ENCODE results near the gene A3GALT2. TPM values are rescaled to one million over a fixed set of nuclear protein-coding genes. Genes with fewer than 3 reads are reported as not detected.

The A3GALT2 gene
- total RNA-seq, 1 experiment from 2014 or later: not detected

DNA sequence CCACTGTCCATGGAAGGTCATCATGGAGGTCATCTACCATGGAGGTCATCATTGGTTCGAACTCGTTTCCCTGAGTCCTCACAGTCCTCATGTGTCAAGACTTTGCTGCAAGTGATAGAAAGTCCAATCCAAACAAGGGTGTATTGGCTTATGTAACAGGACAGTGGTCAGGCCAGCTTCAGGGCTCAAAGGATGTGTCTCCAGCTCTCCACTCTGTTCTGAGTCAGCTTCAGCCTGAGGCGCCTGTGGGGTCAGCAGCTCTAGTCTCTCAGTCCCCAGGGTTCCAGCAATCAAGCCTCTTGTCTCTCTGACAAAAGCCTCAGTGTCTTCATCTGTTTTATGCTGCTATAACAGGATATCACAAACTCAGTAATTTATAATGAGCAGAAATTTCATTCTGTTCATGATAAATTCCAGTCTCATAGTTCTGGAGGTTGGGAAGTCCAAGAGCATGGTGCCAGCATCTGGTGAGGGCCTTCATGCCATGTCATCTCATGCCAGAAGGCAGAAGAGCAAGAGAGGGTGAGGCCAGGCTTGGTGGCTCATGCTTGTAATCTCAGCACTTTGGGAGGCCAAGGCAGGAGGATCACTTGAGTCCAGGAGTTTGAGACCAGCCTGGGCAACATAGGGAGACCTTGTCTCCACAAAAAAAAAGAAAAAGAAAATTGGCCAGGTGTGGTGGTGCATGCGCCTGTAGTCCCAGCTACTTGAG lies 19.5 kb downstream of the A3GALT2 start:
- no peaks in the 10 kb centered on the region for H4K20me1 ChIP-seq (ENCODE audit: control insufficient read depth, insufficient read depth, insufficient read length)
- peaks cover 2% of the 10 kb centered on the region for H3K23me2 ChIP-seq (ENCODE audit: insufficient read length, low read depth, low read length, poor library complexity, severe bottlenecking)
- H2BK120ac ChIP-seq (ENCODE audit: low read depth, low read length, poor library complexity, severe bottlenecking): no peak overlapping the region
- no peak overlapping the region for H2AK5ac ChIP-seq (ENCODE audit: insufficient read length, low read length)
- no peak overlapping the region for H2BK5ac ChIP-seq (ENCODE audit: insufficient read length, low read length)
- no peaks in the 10 kb centered on the region for H3K9me3 ChIP-seq (ENCODE audit: control insufficient read depth, low read depth, low read length)
- H2AFZ ChIP-seq (ENCODE audit: low read length): no peak overlapping the region
- H3K4me2 ChIP-seq (ENCODE audit: insufficient read depth, insufficient read length, low read length): no peak overlapping the region
- H3K14ac ChIP-seq (ENCODE audit: insufficient read depth, low read length): no peak overlapping the region
- H3K9me3 Mint-ChIP-seq: peaks cover 0 to 4% of the 10 kb centered on the region in 2 experiments; a peak in 3 of 5 replicates
- no peak for DNase-seq
- H3K4me1 Mint-ChIP-seq: peaks cover 9 to 20% of the 10 kb centered on the region in 2 experiments
- H4K8ac ChIP-seq (replicated peaks; ENCODE audit: insufficient read length, low read depth, low read length): no peak overlapping the region
- H3K79me2 ChIP-seq (ENCODE audit: insufficient read depth, low read length): no peaks in the 10 kb centered on the region
- H4K91ac ChIP-seq (ENCODE audit: insufficient read length, low read depth, low read length): no peak overlapping the region
- no peak overlapping the region for H2BK20ac ChIP-seq (ENCODE audit: low read depth, low read length, poor library complexity, severe bottlenecking)
- H3K4ac ChIP-seq (ENCODE audit: low read depth, low read length): no peak overlapping the region
- no peak overlapping the region for H3K18ac ChIP-seq (ENCODE audit: insufficient read length, low read depth, low read length)
- no peak overlapping the region for H3T11ph ChIP-seq (ENCODE audit: low read length)
- no peak overlapping the region for H2BK15ac ChIP-seq (ENCODE audit: low read depth, low read length)
- H3K23ac ChIP-seq (ENCODE audit: insufficient read length, low read depth, low read length): no peak overlapping the region
- H3K4me1 ChIP-seq (ENCODE audit: insufficient read depth, low read length): no peaks in the 10 kb centered on the region
- H3K27ac Mint-ChIP-seq: no peak overlapping the region
- H3K9ac ChIP-seq (ENCODE audit: extremely low read depth, insufficient read length, low read length): no peak overlapping the region
- H2BK12ac ChIP-seq (ENCODE audit: insufficient read length, low read depth, low read length): no peak overlapping the region
- no peak overlapping the region for H3K4me3 Mint-ChIP-seq
- TF ChIP-seq, protein P1, sequence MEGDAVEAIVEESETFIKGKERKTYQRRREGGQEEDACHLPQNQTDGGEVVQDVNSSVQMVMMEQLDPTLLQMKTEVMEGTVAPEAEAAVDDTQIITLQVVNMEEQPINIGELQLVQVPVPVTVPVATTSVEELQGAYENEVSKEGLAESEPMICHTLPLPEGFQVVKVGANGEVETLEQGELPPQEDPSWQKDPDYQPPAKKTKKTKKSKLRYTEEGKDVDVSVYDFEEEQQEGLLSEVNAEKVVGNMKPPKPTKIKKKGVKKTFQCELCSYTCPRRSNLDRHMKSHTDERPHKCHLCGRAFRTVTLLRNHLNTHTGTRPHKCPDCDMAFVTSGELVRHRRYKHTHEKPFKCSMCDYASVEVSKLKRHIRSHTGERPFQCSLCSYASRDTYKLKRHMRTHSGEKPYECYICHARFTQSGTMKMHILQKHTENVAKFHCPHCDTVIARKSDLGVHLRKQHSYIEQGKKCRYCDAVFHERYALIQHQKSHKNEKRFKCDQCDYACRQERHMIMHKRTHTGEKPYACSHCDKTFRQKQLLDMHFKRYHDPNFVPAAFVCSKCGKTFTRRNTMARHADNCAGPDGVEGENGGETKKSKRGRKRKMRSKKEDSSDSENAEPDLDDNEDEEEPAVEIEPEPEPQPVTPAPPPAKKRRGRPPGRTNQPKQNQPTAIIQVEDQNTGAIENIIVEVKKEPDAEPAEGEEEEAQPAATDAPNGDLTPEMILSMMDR (conservative IDR thresholded peaks at IDR 0.05): no peak
- H3K56ac ChIP-seq (ENCODE audit: insufficient read length, low read depth, low read length): no peak overlapping the region
- no peak overlapping the region for H4K5ac ChIP-seq (ENCODE audit: insufficient read length, low read depth, low read length)
- H3K27ac ChIP-seq (ENCODE audit: insufficient read length, low read depth, low read length): no peak overlapping the region
- no peaks in the 10 kb centered on the region for H3K79me1 ChIP-seq (ENCODE audit: insufficient read depth, low read depth, low read length, poor library complexity, severe bottlenecking)
- H3K36me3 Mint-ChIP-seq (ENCODE audit: insufficient read depth in 1 of 3, low read depth in 3 of 3): peaks cover 24 to 32% (median 26%) of the 10 kb centered on the region in 3 experiments
- peaks cover 8% of the 10 kb centered on the region for H3K27me3 Mint-ChIP-seq (ENCODE audit: low read depth)
- H3K27me3 ChIP-seq (ENCODE audit: insufficient read depth, low read length): peaks cover 4% of the 10 kb centered on the region; the same call in 1 of the 2 replicates
- no CpG with 5 or more reads among the region's 4 CpGs for WGBS (ENCODE audit: extremely low coverage, insufficient read length, low lambda C conversion rate)

Measured in H9 (cell line).